Measurements from ENCODE around the gene CCDC78.

The CCDC78 gene

DNA sequence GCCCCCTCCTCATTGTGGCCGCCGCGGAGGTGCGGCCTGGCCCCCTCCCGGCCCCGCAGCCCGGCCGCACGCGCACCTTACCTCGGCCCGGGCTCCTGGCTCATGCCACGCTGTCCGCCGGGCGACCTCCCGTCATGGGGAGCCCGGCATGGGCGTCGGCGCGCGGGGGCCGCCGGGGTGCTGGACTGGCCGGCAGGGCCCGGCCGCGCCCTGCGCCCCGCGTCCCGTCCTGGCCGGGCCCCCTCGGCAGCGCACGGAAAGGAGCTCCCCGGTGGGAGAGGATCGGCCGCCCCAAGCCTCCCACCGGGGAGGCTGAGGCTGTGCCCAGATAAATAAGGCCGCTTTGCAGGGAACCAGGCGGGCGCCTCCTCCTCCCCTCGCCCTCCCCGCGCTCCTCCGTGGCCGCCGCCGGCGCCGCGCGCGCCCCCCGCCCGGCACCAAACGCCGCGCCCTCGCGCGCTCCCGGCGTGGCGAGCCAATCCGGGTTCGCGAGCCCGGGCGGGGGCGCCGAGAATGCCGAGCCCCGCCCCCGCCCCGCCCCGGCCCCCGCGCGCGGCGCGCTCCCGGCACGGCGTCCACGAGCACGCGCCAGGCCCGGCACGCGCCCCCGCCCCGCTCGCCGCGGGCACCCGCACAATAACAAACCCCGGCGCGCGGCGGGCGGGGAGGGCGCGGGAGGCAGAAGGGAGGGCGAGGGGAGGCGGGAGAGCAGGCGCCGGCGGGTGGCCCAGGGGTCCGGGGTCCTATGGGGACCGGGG lies 20.6 kb downstream of the CCDC78 start, which contains the start of gene FBXL16:
Gene FBXL16, minus strand, starts transcription at position 371 of the 758 bp plus-strand sequence. CDS start 8,396 bp downstream, outside the sequence.
- Histone ChIP-seq H3K79me2 (ENCODE audit: low read length) (no peaks in the 10 kb centered on the region), H3K4me2 (ENCODE audit: low read depth, low read length) (no peak within 1 kb of the TSS), H3K9me3 (replicated peaks; ENCODE audit: insufficient read depth, low read length) (no peaks in the 10 kb centered on the region), H3K4me1 (ENCODE audit: low read length) (no peaks in the 10 kb centered on the region), H3K9ac (ENCODE audit: low read length) (no peak within 1 kb of the TSS), H3K36me3 (replicated peaks; ENCODE audit: insufficient read depth, low read length) (no peaks in the 10 kb centered on the region), H2AFZ (ENCODE audit: low read length) (no peak within 1 kb of the TSS), H4K20me1 (ENCODE audit: insufficient read depth, low read length) (no peaks in the 10 kb centered on the region), H3K4me3 (ENCODE audit: low read length) (no peak within 1 kb of the TSS), H3K27me3 (replicated peaks; ENCODE audit: insufficient read depth, low read length) (peaks cover 81% of the 10 kb centered on the region), H3F3A (ENCODE audit: insufficient read depth, low read length) (no peaks in the 10 kb centered on the region), H3K27ac (ENCODE audit: low read length) (no peak within 1 kb of the TSS), H3K9me2 (replicated peaks; ENCODE audit: insufficient read depth, low read length) (no peaks in the 10 kb centered on the region)
- no peak for DNase-seq
- TF ChIP-seq, protein P1, sequence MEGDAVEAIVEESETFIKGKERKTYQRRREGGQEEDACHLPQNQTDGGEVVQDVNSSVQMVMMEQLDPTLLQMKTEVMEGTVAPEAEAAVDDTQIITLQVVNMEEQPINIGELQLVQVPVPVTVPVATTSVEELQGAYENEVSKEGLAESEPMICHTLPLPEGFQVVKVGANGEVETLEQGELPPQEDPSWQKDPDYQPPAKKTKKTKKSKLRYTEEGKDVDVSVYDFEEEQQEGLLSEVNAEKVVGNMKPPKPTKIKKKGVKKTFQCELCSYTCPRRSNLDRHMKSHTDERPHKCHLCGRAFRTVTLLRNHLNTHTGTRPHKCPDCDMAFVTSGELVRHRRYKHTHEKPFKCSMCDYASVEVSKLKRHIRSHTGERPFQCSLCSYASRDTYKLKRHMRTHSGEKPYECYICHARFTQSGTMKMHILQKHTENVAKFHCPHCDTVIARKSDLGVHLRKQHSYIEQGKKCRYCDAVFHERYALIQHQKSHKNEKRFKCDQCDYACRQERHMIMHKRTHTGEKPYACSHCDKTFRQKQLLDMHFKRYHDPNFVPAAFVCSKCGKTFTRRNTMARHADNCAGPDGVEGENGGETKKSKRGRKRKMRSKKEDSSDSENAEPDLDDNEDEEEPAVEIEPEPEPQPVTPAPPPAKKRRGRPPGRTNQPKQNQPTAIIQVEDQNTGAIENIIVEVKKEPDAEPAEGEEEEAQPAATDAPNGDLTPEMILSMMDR (IDR thresholded peaks at IDR 0.05; ENCODE audit: low read length), result no peak
- TF ChIP-seq EZH2phosphoT487 (IDR thresholded peaks at IDR 0.05; ENCODE audit: low read length) (no peak), EZH2 (optimal IDR thresholded peaks at IDR 0.05; ENCODE audit: low read depth, low read length) (no peak)

DNA sequence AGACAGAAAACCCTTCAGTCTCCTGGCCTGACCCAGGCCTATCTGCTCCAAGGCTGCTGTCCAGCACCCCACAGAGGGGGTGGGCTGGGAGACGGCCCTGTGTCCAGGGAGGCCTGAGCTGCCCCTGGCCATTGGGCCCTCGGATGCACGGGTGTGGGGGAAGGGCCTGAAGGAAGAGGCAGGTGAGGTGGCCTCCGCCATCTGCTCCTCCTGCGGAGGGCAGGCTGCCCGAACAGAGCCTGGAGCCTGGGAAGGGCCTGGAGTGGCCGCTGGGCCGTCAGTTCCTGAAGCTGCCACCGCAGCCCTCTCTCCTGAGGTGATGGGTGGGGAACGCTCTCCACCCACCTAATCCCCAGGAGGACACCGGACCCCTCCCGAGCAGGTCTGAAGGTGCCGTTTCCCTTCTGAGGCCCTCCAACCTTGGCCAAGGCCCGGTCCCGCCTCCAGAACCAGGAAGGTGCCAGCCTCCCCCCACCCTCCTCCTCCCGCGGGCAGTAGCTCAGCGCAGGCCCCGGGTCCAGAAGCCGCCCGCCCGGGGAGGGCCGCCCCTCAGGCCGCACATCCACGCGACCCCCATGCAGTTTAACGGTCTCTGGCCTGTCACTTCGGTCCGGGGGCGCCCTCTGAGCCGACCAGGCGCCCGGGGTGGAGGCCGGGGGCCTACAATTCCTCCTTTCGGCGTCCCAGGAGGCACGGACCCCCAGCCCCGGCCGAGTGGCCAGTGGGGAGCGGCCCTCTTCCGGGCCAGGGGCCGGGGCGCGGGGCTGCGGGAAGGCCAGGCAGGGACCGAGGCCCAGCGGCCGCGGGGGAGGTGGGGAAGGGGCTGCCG lies 21.5 kb downstream of the CCDC78 start:
- Histone ChIP-seq H3K4me3 (ENCODE audit: low read length) (no peak overlapping the region), H3K9me3 (replicated peaks; ENCODE audit: insufficient read depth, low read length) (no peaks in the 10 kb centered on the region), H4K20me1 (ENCODE audit: insufficient read depth, low read length) (no peaks in the 10 kb centered on the region), H3K36me3 (replicated peaks; ENCODE audit: insufficient read depth, low read length) (no peaks in the 10 kb centered on the region), H3K27me3 (replicated peaks; ENCODE audit: insufficient read depth, low read length) (peaks cover 80% of the 10 kb centered on the region), H3K4me1 (ENCODE audit: low read length) (no peaks in the 10 kb centered on the region), H3K27ac (ENCODE audit: low read length) (no peak overlapping the region), H3K9ac (ENCODE audit: low read length) (no peak overlapping the region), H3K9me2 (replicated peaks; ENCODE audit: insufficient read depth, low read length) (no peaks in the 10 kb centered on the region), H2AFZ (ENCODE audit: low read length) (no peak overlapping the region), H3K79me2 (ENCODE audit: low read length) (no peaks in the 10 kb centered on the region), H3K4me2 (ENCODE audit: low read depth, low read length) (no peak overlapping the region), H3F3A (ENCODE audit: insufficient read depth, low read length) (no peaks in the 10 kb centered on the region)
- no peak for DNase-seq
- TF ChIP-seq, protein P1 (IDR thresholded peaks at IDR 0.05; ENCODE audit: low read length), result no peak
- no peak for TF ChIP-seq EZH2 (optimal IDR thresholded peaks at IDR 0.05; ENCODE audit: low read depth, low read length)
- no peak for TF ChIP-seq EZH2phosphoT487 (IDR thresholded peaks at IDR 0.05; ENCODE audit: low read length)

DNA sequence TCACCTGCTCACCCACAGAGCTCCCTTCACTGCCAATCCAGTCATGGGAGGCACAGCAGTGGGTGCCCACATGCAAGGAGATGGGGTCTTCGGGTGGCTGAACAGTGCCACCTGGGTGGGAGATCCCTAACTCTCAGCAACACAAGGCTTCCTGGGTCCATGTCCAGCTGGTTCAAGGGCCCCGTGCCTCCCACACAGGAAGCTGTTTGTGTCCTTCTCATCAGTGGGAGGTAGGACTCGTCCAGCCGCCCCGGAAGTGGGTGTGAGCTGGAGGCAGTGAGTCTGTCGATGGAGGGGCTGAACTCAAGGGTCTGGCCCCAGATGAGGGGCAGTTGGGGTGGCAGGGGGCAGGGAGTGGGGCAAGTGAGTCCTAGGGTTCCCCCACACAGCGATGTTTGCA lies 22.2 kb downstream of the CCDC78 start:
- H3K4me3 ChIP-seq (ENCODE audit: low read length), result no peak overlapping the region
- H3K9me3 ChIP-seq (replicated peaks; ENCODE audit: insufficient read depth, low read length), result no peaks in the 10 kb centered on the region
- TF ChIP-seq, protein P1 (IDR thresholded peaks at IDR 0.05; ENCODE audit: low read length), result no peak
- TF ChIP-seq EZH2 (optimal IDR thresholded peaks at IDR 0.05; ENCODE audit: low read depth, low read length) (no peak), EZH2phosphoT487 (IDR thresholded peaks at IDR 0.05; ENCODE audit: low read length) (no peak)
- no peaks in the 10 kb centered on the region for H3F3A ChIP-seq (ENCODE audit: insufficient read depth, low read length)
- no peak overlapping the region for H3K9ac ChIP-seq (ENCODE audit: low read length)
- no peak overlapping the region for H2AFZ ChIP-seq (ENCODE audit: low read length)
- H3K4me2 ChIP-seq (ENCODE audit: low read depth, low read length), result no peak overlapping the region
- no peaks in the 10 kb centered on the region for H3K4me1 ChIP-seq (ENCODE audit: low read length)
- no peaks in the 10 kb centered on the region for H3K9me2 ChIP-seq (replicated peaks; ENCODE audit: insufficient read depth, low read length)
- H3K36me3 ChIP-seq (replicated peaks; ENCODE audit: insufficient read depth, low read length), result no peaks in the 10 kb centered on the region
- DNase-seq, result no peak
- no peak overlapping the region for H3K27ac ChIP-seq (ENCODE audit: low read length)
- no peaks in the 10 kb centered on the region for H3K79me2 ChIP-seq (ENCODE audit: low read length)
- no peaks in the 10 kb centered on the region for H4K20me1 ChIP-seq (ENCODE audit: insufficient read depth, low read length)
- H3K27me3 ChIP-seq (replicated peaks; ENCODE audit: insufficient read depth, low read length), result peaks cover 78% of the 10 kb centered on the region
